Activated CD4-positive, alpha-beta memory T cell treated with anti-CD3 and anti-CD28 coated beads for 36 hours (primary cell): ENCODE data around the gene ITGB8. TPM values are rescaled to one million over a fixed set of nuclear protein-coding genes. Genes with fewer than 3 reads are reported as not detected.

Experiments
- CTCF ChIA-PET: fragments of 350-600 bp; sonication (Branson Sonifier 250); formaldehyde crosslinking; loops from one replicate; lab custom pipeline; 2021; ENCODE audit warnings: antibody characterized with exemption, inconsistent platforms; lab: Charles Lee
- POLR2A ChIA-PET: fragments of 350-600 bp; sonication (Branson Sonifier 250); formaldehyde crosslinking; loops from one replicate; lab custom pipeline; 2021; ENCODE audit warnings: antibody characterized with exemption; lab: Charles Lee
- DNase-seq: peaks from one replicate; pipeline ENCODE4 v3.0.0-alpha.2; 2020
- H3K27ac Mint-ChIP-seq: one replicate; pipeline ENCODE4 v1.8.0; 2021; ENCODE audit warnings: mixed read lengths
- H3K27me3 Mint-ChIP-seq: one replicate; pipeline ENCODE4 v1.8.0; 2021; ENCODE audit warnings: mixed read lengths
- H3K36me3 Mint-ChIP-seq: one replicate; pipeline ENCODE4 v1.8.0; 2021; ENCODE audit warnings: mixed read lengths
- H3K4me1 Mint-ChIP-seq: one replicate; pipeline ENCODE4 v1.8.0; 2021; ENCODE audit warnings: low read depth, mixed read lengths
- H3K4me3 Mint-ChIP-seq: one replicate; pipeline ENCODE4 v1.8.0; 2021; ENCODE audit warnings: mild to moderate bottlenecking, mixed read lengths
- H3K9me3 Mint-ChIP-seq: one replicate; pipeline ENCODE4 v1.8.0; 2021; ENCODE audit warnings: mixed read lengths
- intact Hi-C: fragments of 100-400 bp; cut with micrococcal nuclease; formaldehyde crosslinking; loops from one replicate; pipeline ENCODE4 v1.15.1; 2023
- total RNA-seq, 2 experiments: library from RNA; stranded (reverse); gene quantifications; one replicate each; pipeline ENCODE4 v1.2.3, GENCODE V29; 2021

Gene ITGB8
- total RNA-seq, 2 experiments from 2014 or later, result not detected

- POLR2A ChIA-PET, result no interaction called here
- CTCF ChIA-PET, result no interaction called here
- H3K9me3 Mint-ChIP-seq, result no peaks in the 10 kb centered on the region
Observed at GRCh38 chr7:20394284-20394683, 63.6 kb downstream of the ITGB8 start.

GRCh38 chr7:20395104-20395503 lies 64.4 kb downstream of the ITGB8 start:
- POLR2A ChIA-PET, result no interaction called here
- Mint-ChIP-seq H3K36me3 (no peaks in the 10 kb centered on the region), H3K4me3 (no peak overlapping the region), H3K27me3 (no peaks in the 10 kb centered on the region), H3K27ac (no peak overlapping the region), H3K4me1 (no peaks in the 10 kb centered on the region), H3K9me3 (no peaks in the 10 kb centered on the region)
- CTCF ChIA-PET, result no interaction called here
- intact Hi-C loops, result no loop called here
- DNase-seq, result no peak

More at GRCh38 chr7:20394284-20394683, 63.6 kb downstream of the ITGB8 start:
- Mint-ChIP-seq H3K27me3 (no peaks in the 10 kb centered on the region), H3K4me1 (no peaks in the 10 kb centered on the region), H3K36me3 (no peaks in the 10 kb centered on the region), H3K4me3 (no peak overlapping the region), H3K27ac (no peak overlapping the region)
- intact Hi-C loops, result no loop called here
- no peak for DNase-seq

DNA sequence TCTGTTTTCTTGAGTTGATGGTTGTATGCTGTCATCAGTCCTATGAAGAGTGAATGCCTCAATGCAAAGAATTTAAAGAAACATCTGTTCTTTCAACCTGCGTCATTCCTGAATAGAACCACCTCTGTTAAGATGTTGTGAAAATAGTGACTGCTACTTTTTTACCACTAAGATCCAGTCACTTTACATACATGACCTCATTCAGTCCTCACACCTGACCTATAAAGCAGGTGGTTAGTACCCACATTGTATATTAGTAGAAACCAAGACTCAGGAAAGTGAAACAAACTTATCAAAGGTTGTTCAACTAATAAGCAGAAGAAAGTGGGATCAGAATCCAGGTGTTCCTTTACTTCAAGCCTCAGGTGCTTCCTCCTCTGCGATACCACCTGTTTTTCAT lies 64.8 kb downstream of the ITGB8 start:
- Mint-ChIP-seq H3K27ac (no peak overlapping the region), H3K27me3 (no peaks in the 10 kb centered on the region), H3K4me1 (no peaks in the 10 kb centered on the region), H3K9me3 (no peaks in the 10 kb centered on the region), H3K36me3 (no peaks in the 10 kb centered on the region), H3K4me3 (no peak overlapping the region)
- POLR2A ChIA-PET, result no interaction called here
- intact Hi-C loops, result no loop called here
- CTCF ChIA-PET, result no interaction called here
- no peak for DNase-seq

DNA sequence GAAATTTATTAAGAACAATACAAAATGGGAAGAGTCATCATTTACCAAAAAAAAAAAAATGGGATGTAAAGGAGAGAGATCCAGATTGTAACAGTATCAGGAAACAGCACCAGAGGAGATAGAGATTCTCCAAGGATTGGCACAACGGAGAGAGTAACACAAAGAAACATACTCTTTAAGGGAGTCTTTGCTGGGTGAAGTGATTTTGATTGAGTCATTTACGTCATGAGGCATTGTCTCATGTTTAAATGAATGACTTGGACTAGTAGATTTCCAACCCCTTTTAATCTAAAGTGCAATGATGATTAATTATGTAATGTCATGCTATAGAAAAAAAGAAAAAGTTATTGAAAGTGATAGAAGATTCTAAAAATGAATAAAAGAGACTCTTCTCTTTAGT lies 68.8 kb downstream of the ITGB8 start:
- H3K27ac Mint-ChIP-seq, result no peak overlapping the region
- DNase-seq, result no peak
- H3K4me1 Mint-ChIP-seq, result no peaks in the 10 kb centered on the region
- intact Hi-C loops, result no loop called here
- H3K4me3 Mint-ChIP-seq, result no peak overlapping the region
- H3K9me3 Mint-ChIP-seq, result no peaks in the 10 kb centered on the region
- CTCF ChIA-PET, result no interaction called here
- POLR2A ChIA-PET, result no interaction called here
- H3K27me3 Mint-ChIP-seq, result no peaks in the 10 kb centered on the region
- H3K36me3 Mint-ChIP-seq, result no peaks in the 10 kb centered on the region

- no peak for DNase-seq
- Mint-ChIP-seq H3K27me3 (no peaks in the 10 kb centered on the region), H3K27ac (no peak overlapping the region), H3K4me3 (no peak overlapping the region), H3K4me1 (no peaks in the 10 kb centered on the region), H3K36me3 (no peaks in the 10 kb centered on the region), H3K9me3 (no peaks in the 10 kb centered on the region)
- ChIA-PET POLR2A (no interaction called here), CTCF (no interaction called here)
- intact Hi-C loops, result no loop called here
Observed at GRCh38 chr7:20401861-20402746, 71.4 kb downstream of the ITGB8 start.

DNA sequence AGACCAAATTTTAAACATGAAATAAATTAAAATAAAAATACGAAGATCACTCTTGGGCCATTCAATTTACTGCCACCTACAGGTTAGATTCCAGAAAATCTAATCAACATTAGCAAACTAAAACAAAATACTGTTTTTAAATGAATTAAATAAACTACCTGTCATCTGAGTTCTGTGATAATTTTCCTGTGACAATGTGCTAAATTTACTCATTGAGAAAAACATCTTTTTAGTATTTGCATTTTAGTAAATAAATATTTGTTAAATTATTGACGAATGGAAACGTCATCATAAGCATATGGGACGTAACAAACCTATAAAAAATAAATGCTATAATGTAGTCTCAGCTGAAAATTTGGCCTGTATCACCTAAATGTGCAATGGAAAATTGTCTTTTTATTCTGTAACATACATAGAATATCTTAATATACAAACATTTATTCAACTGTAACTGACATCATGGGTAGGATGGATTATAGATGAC lies 72.1 kb downstream of the ITGB8 start:
- no peaks in the 10 kb centered on the region for H3K9me3 Mint-ChIP-seq
- H3K36me3 Mint-ChIP-seq, result no peaks in the 10 kb centered on the region
- H3K4me3 Mint-ChIP-seq, result no peak overlapping the region
- intact Hi-C loops, result no loop called here
- H3K27ac Mint-ChIP-seq, result no peak overlapping the region
- CTCF ChIA-PET, result no interaction called here
- POLR2A ChIA-PET, result no interaction called here
- H3K27me3 Mint-ChIP-seq, result no peaks in the 10 kb centered on the region
- DNase-seq, result no peak
- H3K4me1 Mint-ChIP-seq, result no peaks in the 10 kb centered on the region

DNA sequence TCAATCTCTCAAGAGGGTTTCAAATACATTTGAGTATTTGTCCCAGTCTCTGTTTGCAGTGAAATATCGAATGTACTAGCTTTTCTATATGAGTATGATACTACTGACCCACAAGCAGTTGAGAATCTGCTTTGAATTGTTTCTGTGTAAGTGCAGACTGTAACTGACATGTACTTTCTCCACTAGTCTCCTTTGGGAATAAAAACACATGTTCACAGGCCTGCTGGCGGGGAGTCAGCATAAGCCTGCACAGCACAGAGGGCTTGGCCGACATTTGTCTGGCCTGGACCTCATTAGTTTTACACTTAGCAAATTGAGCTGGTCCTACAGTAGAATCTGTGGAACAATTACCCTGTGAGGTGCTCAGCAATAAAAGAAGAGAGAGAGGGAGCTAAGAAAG lies 72.6 kb downstream of the ITGB8 start:
- DNase-seq, result no peak
- Mint-ChIP-seq H3K27me3 (no peaks in the 10 kb centered on the region), H3K27ac (no peak overlapping the region), H3K36me3 (no peaks in the 10 kb centered on the region), H3K9me3 (no peaks in the 10 kb centered on the region), H3K4me3 (no peak overlapping the region), H3K4me1 (no peaks in the 10 kb centered on the region)
- ChIA-PET CTCF (no interaction called here), POLR2A (no interaction called here)
- intact Hi-C loops, result no loop called here

DNA sequence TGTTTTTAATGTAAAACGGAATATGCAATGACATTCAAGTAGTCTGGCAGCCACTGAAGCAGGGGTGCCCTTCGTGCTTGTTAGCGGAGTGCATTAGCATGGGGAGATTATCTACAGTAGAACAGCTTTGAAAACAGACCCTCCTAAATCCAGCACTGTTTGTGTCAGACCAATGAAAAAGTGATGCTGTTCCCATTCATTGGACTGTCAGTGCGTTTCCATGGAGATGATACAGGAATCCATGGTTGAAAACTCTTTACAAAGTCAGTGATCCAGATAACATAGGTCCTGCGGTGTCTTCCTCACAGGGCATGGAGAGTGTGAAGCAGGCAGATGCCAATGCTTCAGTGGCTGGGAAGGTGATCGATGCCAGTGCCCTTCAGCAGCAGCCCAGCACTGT lies 73.6 kb downstream of the ITGB8 start:
- POLR2A ChIA-PET, result no interaction called here
- Mint-ChIP-seq H3K4me1 (no peaks in the 10 kb centered on the region), H3K36me3 (no peaks in the 10 kb centered on the region), H3K9me3 (no peaks in the 10 kb centered on the region), H3K27me3 (no peaks in the 10 kb centered on the region), H3K4me3 (no peak overlapping the region), H3K27ac (no peak overlapping the region)
- no peak for DNase-seq
- intact Hi-C loops, result no loop called here
- CTCF ChIA-PET, result no interaction called here

DNA sequence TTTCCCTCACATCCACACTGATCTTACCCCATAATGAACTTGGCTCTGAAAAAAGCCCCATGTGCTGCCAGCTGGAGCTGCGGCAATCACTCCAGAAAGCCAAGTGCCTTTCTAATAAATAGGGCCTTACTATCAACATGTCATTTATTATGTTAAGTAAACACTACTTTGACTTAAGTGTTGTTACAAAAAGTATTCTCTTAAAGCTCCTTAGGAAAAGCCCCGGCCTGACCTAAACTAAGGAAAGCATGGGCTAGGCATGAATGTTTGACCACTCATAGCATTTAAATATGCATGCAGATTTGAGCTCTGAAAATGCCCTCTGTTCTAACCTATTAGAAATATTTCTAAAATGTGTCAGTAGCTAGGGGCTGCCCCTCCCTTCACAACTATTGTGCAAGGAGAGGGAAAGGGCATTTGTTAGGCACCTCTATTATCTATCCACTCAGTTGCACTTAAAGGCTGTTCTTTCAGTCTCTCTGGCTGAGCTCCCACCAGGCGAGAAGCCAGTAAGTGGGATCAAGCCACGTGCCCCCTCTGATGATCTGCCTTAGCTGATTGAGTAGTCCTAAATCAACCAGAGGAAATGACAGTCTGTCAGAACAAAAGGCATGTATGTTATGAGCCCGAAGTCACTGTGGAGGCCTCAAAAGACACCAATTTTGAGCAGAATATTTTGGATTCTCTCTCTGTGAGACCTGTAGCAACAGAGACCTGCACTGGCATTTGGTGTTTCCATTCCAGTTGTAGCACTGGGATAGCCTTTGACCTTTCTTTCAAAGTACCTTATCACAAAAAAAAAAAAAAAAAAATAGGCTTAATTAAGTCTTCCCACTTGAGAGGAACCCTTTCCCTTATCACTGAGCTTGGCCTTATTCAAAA lies 77.1 kb downstream of the ITGB8 start:
- H3K4me1 Mint-ChIP-seq, result no peaks in the 10 kb centered on the region
- no peak overlapping the region for H3K27ac Mint-ChIP-seq
- H3K36me3 Mint-ChIP-seq, result no peaks in the 10 kb centered on the region
- intact Hi-C loops, result no loop called here
- H3K9me3 Mint-ChIP-seq, result no peaks in the 10 kb centered on the region
- no peaks in the 10 kb centered on the region for H3K27me3 Mint-ChIP-seq
- no peak overlapping the region for H3K4me3 Mint-ChIP-seq
- DNase-seq, result no peak
- POLR2A ChIA-PET, result no interaction called here
- CTCF ChIA-PET, result interaction anchor here (0.7 kb wide), 1 partner anchor 1404 kb away, joined by 4 read pairs; no protein-coding TSS in a partner anchor

DNA sequence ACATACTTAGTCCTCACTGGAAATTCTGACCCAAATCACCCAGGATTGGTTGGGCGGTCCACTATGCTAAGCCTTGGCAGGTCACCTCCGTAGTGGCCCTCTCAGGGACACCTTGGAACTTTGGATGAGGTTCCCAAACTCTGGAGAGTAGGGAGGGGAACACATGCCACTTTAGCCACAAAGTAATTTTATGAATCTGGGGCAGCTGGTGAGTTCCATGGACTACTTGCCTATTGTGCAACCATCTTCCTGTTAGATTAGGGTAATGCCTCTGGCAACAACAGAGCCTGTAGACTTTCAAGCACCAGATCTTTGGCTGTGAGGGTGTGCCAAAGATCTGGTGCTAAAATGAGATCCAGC lies 77.7 kb downstream of the ITGB8 start:
- DNase-seq, result no peak
- Mint-ChIP-seq H3K27me3 (no peaks in the 10 kb centered on the region), H3K4me1 (no peaks in the 10 kb centered on the region), H3K4me3 (no peak overlapping the region), H3K36me3 (no peaks in the 10 kb centered on the region), H3K9me3 (no peaks in the 10 kb centered on the region), H3K27ac (no peak overlapping the region)
- POLR2A ChIA-PET, result no interaction called here
- CTCF ChIA-PET, result interaction anchor here (0.6 to 0.7 kb wide), 2 partner anchors 34 to 1404 kb away, joined by 3 to 4 read pairs; no protein-coding TSS in a partner anchor
- intact Hi-C loops, result no loop called here

DNA sequence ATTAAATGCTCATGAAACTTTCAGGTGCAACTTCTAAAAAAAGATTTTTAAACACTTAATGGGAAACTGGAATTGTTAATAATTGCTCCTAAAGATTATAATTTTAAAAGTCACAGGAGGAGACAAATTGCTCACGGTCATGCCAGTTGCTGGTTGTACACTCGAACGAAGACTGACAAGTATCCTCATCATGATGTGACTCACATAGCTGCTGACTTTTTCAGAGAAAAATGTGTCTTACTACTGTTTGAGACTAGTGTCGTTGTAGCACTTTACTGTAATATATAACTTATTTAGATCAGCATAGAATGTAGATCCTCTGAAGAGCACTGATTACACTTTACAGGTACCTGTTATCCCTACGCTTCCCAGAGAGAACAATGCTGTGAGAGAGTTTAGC lies 79.3 kb downstream of the ITGB8 start:
- CTCF ChIA-PET, result no interaction called here

DNA sequence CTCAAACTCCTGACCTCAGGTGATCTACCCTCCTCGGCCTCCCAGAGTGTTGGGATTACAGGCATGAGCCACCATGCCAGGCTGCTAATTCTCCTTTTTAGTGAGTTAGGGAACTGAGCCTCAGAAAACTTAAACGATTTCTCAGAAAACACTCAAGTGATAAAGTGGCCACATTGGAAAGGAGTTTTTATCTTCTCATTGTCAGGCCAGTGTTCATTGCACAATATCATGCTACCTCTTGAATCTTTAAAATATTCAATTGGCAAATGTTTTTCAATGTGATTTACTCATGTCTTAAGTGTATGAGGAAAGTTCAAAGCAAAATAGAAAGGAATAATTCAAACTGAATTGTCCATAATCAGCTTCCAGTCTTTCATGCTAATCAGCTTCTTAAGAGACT lies 80.7 kb downstream of the ITGB8 start:
- no peaks in the 10 kb centered on the region for H3K27me3 Mint-ChIP-seq
- no peak overlapping the region for H3K4me3 Mint-ChIP-seq
- H3K36me3 Mint-ChIP-seq, result no peaks in the 10 kb centered on the region
- intact Hi-C loops, result no loop called here
- no peak overlapping the region for H3K27ac Mint-ChIP-seq
- ChIA-PET POLR2A (no interaction called here), CTCF (no interaction called here)
- no peaks in the 10 kb centered on the region for H3K9me3 Mint-ChIP-seq
- DNase-seq, result no peak
- H3K4me1 Mint-ChIP-seq, result no peaks in the 10 kb centered on the region

More for the DNA sequence above, 79.3 kb downstream of the ITGB8 start:
- no peaks in the 10 kb centered on the region for H3K27me3 Mint-ChIP-seq
- H3K27ac Mint-ChIP-seq, result no peak overlapping the region
- no peaks in the 10 kb centered on the region for H3K4me1 Mint-ChIP-seq
- H3K36me3 Mint-ChIP-seq, result no peaks in the 10 kb centered on the region
- intact Hi-C loops, result no loop called here
- POLR2A ChIA-PET, result no interaction called here
- H3K4me3 Mint-ChIP-seq, result no peak overlapping the region
- no peaks in the 10 kb centered on the region for H3K9me3 Mint-ChIP-seq
- no peak for DNase-seq
